Esophagus squamous epithelium (tissue), 5 donors: ENCODE data around the gene DBP. TPM values are rescaled to one million over a fixed set of nuclear protein-coding genes. Genes with fewer than 3 reads are reported as not detected.

ENCODE experiments used
- DNase-seq: peaks from one replicate; lab custom pipeline; 2025; lab: John Stamatoyannopoulos, UW
- H3K27ac ChIP-seq, 4 donors: fragments of 200-600 bp; sonication (generic); one replicate each; pipeline ENCODE4 v1.5.1; 2016 to 2019; ENCODE audit warnings: mild to moderate bottlenecking in 1 of 4
- H3K27me3 ChIP-seq, 4 donors: fragments of 200-600 bp; sonication (generic); 1 replicate in 3 of 4; 2 replicates in 1 of 4; pipeline versions ENCODE4 v1.5.1 to v1.6.0; 2017 to 2021; ENCODE audit warnings: antibody characterized with exemption in 1 of 4
- H3K36me3 ChIP-seq, 3 donors: fragments of 200-600 bp; sonication (generic); one replicate each; pipeline ENCODE4 v1.5.1; 2016 to 2019
- H3K4me1 ChIP-seq, 3 donors: fragments of 200-600 bp; sonication (generic); one replicate each; pipeline ENCODE4 v1.5.1; 2017 to 2019
- H3K4me3 ChIP-seq, 4 donors: fragments of 200-600 bp; sonication (generic); 1 replicate in 3 of 4; 2 replicates in 1 of 4; pipeline ENCODE4 v1.5.1; 2016 to 2019; ENCODE audit warnings: mild to moderate bottlenecking in 2 of 4, moderate library complexity in 1 of 4
- H3K9me3 ChIP-seq, 3 donors: fragments of 200-600 bp; sonication (generic); one replicate each; pipeline ENCODE4 v1.5.1; 2016 to 2019
- CTCF ChIP-seq, 6 experiments: fragments of 450-650 bp in 4 of 6; fragments of 200-600 bp in 2 of 6; sonication (generic) in 2 of 6; IDR thresholded peaks; one replicate each; pipeline ENCODE4 v1.5.1; 2016 to 2019; ENCODE audit warnings: antibody characterized with exemption in 6 of 6, mild to moderate bottlenecking in 4 of 6, moderate library complexity in 4 of 6
- POLR2A ChIP-seq, 4 donors: fragments of 450-650 bp; IDR thresholded peaks; one replicate each; pipeline ENCODE4 v1.6.1; 2017; ENCODE audit warnings: antibody characterized with exemption in 4 of 4, mild to moderate bottlenecking in 4 of 4, moderate library complexity in 3 of 4
- WGBS, 2 donors: methylation state at CpG; one replicate each; pipeline ENCODE4 v1.1.5; 2018; 5-methylcytosine and 5-hydroxymethylcytosine counted together
- intact Hi-C: fragments of 100-400 bp; cut with DNase I; formaldehyde crosslinking; loops from one replicate; pipeline ENCODE4 v1.15.0; 2022
- total RNA-seq, 4 donors: library from RNA; depleted of rRNA; stranded (reverse); fragments of >200 nt; gene quantifications; one replicate each; pipeline ENCODE4 v1.1.0, GENCODE V29; 2016
- donor health status: DM: yes; HTN: yes; CAD: no.

Gene DBP
- total RNA-seq, 4 donors from 2014 or later: 4.2 to 16.2 (median 11.7) TPM

DNA sequence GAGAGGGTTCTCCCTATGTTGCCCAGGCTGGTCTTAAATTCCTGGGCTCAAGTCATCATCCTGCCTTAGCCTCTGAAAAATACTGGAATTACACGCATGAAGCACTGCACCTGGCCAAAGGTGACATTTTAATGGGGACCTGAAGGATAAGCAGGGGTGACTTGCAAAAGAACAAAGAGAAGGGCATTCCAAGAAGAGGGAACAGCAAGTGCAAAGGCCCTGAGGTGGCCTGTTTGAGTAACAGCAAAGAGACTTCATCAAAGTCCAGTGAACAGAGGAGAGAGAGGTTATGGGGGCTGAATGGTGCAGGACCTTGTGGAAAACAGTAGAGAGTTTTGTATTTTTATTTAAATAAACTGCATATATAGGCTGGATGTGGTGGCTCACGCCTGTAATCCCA lies 4.7 kb upstream of the DBP start:
- 72 to 73% methylated on average over 2 of the region's 2 CpGs for WGBS, 2 donors
- Histone ChIP-seq H3K27ac (no peak overlapping the region), H3K36me3 (no peaks in the 10 kb centered on the region), H3K9me3 (no peaks in the 10 kb centered on the region), H3K4me1 (peaks cover 16 to 51% (median 16%) of the 10 kb centered on the region in 3 donors), H3K4me3 (no peak overlapping the region), H3K27me3 (no peaks in the 10 kb centered on the region)
- intact Hi-C loops: no loop called here
- no peak for TF ChIP-seq POLR2A (IDR thresholded peaks at IDR 0.05)
- TF ChIP-seq CTCF (IDR thresholded peaks at IDR 0.05): no peak
- no peak for DNase-seq

DNA sequence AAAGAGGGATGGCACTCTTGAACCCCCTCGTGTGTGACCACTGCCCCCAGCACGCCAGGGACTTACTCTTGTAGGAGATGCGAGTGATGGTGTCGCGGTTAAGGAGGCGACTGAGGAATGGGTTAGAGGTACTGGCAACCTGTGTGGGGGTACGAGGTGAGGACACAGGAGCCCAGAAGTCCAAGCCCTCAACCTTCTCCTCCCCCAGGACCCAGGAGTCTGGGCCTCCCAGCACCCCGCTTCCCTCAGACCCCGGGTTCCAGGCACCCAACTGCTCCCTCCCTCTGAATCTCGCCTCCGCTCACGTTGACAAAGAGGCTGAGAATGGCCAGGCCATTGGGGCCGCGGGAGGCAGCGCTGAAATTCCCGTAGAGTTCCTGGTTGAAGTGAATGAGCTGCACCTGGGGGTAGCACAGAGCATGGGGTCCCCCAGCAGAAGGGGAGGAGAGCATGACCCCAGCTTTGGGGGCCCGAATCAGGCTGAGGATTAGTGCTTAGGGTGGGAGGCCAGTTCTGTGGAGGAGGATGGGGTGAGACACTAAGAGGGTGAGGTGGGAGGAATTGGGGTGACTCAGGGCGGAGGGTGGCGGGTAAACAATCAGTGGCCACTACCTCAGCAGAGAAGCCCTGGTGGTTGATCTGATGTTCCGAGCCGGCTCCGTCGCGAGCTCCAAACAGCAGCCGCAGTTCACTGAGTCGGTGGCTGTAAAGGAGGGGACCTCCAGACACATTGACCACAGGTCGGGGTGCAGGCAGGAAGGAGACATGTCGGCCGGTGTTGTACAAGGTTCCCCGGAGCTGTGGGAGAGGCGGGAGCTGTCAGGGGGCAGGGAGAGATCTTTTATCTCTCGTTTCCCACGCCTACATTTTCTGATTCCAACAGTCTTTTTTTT lies 2.5 kb upstream of the DBP start:
- Histone ChIP-seq H3K27me3 (no peaks in the 10 kb centered on the region), H3K27ac (peak overlapping the region in 2 of 4 donors; percentile 12 to 96), H3K36me3 (no peaks in the 10 kb centered on the region), H3K4me3 (no peak overlapping the region), H3K4me1 (peaks cover 12 to 51% (median 25%) of the 10 kb centered on the region in 3 donors), H3K9me3 (no peaks in the 10 kb centered on the region)
- intact Hi-C loops: no loop called here
- no peak for TF ChIP-seq POLR2A (IDR thresholded peaks at IDR 0.05)
- TF ChIP-seq CTCF (IDR thresholded peaks at IDR 0.05): peak in 1 of 6 experiments; percentile 11
- no peak for DNase-seq
- 58 to 75% methylated on average over 23 to 24 of the region's 33 CpGs for WGBS, 2 donors

GRCh38 chr19:48638831-48639381 lies 1.7 kb upstream of the DBP start:
- no peak for TF ChIP-seq CTCF (IDR thresholded peaks at IDR 0.05)
- TF ChIP-seq POLR2A (IDR thresholded peaks at IDR 0.05): no peak
- 70 to 89% methylated on average over 10 to 16 of the region's 16 CpGs for WGBS, 2 donors
- H3K27me3 ChIP-seq: no peaks in the 10 kb centered on the region
- H3K9me3 ChIP-seq: no peaks in the 10 kb centered on the region
- intact Hi-C loops: no loop called here
- peaks cover 18 to 51% (median 31%) of the 10 kb centered on the region in 3 donors for H3K4me1 ChIP-seq
- H3K27ac ChIP-seq: peak overlapping the region; percentile 95 to 98 (median 96)
- peak overlapping the region in 2 of 4 donors; percentile 68 to 86 for H3K4me3 ChIP-seq
- no peaks in the 10 kb centered on the region for H3K36me3 ChIP-seq
- DNase-seq: no peak

- no peaks in the 10 kb centered on the region for H3K9me3 ChIP-seq
- peaks cover 0 to under 1% (median 0%) of the 10 kb centered on the region in 3 donors for H3K36me3 ChIP-seq
- TF ChIP-seq POLR2A (IDR thresholded peaks at IDR 0.05): peak in 1 of 4 donors; percentile 39
- peak in 3 of 6 experiments; percentile 3 to 10 (median 3) for TF ChIP-seq CTCF (IDR thresholded peaks at IDR 0.05)
- peak; percentile 76 for DNase-seq
- peak overlapping the region; percentile 63 to 86 (median 76) for H3K4me3 ChIP-seq
- peaks cover 26 to 58% (median 38%) of the 10 kb centered on the region in 3 donors for H3K4me1 ChIP-seq
- WGBS, 2 donors: 10% methylated on average over 19 to 21 of the region's 29 CpGs
- H3K27me3 ChIP-seq: no peaks in the 10 kb centered on the region
- H3K27ac ChIP-seq: peak overlapping the region; percentile 95 to 98 (median 96)
- intact Hi-C loops: no loop called here
These were observed 1.0 kb upstream of the DBP start for GRCh38 chr19:48637948-48638830.
